ENCODE data around the gene S100PBP.

S100PBP gene

DNA sequence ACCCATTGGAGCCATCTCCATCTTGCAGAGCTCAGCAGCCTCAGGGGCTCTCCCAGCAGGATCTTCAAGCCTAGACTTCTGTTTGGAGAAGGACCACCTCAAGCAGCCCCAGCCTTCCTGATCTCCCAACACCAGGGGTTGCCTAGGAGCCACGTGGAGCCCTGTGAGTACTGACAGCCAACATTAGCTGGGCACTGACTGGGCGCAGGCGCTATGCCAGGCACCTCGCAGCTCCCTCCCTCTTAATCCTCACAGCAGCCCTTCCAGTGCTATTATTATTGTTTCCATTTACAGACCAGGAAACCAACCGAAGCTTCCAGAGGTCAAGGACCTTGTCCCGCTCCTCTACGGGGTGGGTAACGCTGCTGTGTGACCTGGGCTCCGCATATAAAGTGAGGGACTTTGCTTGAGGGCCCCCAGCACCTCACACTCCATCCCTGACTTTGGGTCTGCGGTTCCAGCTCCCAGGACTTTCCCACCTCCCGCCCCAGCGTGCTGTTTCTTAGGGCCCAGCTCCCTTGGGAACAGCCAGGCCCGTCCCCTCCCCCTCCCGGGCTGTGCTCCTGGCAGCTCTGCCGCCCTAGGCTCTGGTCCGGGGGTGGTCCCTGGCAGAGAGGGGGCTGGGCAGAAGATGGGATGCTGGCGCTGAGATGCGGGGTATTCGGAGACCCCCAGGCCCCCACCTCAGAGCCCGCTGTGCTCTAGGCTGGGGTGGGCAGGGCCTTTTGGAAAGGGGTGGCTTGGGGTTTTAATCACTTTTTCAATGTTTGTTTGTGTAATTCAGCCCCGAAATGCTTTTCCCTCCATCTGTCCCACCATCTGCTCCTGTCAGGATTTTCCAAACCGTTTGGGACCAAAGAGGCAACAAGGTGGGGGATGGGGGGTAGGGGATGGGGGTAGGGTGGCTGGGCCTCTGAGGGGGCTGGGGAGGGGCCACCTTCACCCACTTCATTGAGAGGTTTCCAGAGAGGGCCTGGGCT is 64.7 kb downstream of the S100PBP start:
- H3K36me3 ChIP-seq = no peaks in the 10 kb centered on the region
- H3K9me3 ChIP-seq (replicated peaks in 1 of 11) = no peaks in the 10 kb centered on the region
- no peak overlapping the region for H3K4me3 ChIP-seq
- TF ChIP-seq Cebpa-rat (IDR thresholded peaks at IDR 0.05) = no peak
- peak overlapping the region in 4 of 11 experiments; percentile 7 to 23 (median 17); a peak in 2 of 22 replicates for H3K4me2 ChIP-seq
- H3K4me1 ChIP-seq = peaks cover 0 to 7% (median 0%) of the 10 kb centered on the region in 10 experiments; a peak in 3 of 20 replicates
- H4K20me1 ChIP-seq = peaks cover 0 to 6% (median 0%) of the 10 kb centered on the region in 11 experiments; a peak in 3 of 22 replicates
- H3K27ac ChIP-seq = no peak overlapping the region
- peaks cover 18 to 26% (median 24%) of the 10 kb centered on the region in 11 experiments for H3K27me3 ChIP-seq
- no peak overlapping the region for H3K9ac ChIP-seq

DNA sequence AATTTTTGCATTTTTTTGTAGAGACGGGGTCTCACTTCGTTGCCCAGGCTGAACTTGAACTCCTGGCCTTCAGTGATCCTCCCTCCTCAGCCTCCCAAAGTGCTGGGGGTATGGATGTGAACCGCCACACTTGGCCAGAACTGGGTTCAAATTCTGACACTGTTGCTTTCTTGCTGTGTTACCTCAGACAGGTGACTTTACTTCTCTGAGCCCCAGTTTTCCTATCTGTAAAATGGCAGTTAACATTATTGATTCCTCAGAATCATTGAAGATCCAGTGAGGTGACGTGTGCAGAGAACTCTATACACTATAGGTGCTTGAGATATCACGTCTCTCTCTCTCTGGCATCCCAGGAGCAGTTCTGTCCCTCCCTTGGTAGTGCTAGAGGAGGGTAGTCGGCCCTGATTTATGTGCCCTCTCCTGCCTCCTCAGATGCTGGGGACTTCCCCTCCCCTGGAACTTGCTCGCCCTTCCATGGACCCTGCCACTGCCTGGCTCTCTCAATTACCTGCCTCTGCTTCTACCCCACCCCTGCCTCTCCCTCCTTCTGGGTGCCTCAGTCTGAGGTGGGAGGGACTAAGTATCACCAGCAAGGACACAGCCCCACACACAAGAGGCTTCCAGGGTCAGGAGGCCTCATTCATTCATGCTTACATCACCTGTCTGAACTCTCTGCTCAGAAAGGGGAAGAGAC is 66.0 kb downstream of the S100PBP start:
- peaks cover 0 to 14% (median 0%) of the 10 kb centered on the region in 11 experiments; a peak in 3 of 22 replicates for H4K20me1 ChIP-seq
- H3K27me3 ChIP-seq = peaks cover 22 to 31% (median 27%) of the 10 kb centered on the region in 11 experiments

DNA sequence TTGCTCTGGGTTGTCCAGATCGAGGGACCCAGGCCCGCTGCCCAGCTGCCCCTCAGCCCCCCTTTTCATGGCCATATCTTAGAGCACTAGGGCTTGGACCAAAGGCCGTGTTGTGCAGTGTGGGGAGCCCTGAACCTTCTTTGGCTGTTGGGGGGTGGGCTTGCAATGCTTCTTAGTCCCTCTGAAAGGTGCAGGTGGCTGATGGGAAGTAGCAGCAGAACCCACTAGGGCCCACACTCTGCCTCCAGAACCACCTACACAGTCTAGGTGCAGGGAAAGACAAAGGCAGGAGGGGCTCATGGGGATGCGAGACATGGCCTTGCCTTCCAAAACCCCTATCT is 66.5 kb downstream of the S100PBP start:
- no peak overlapping the region for H3K4me3 ChIP-seq
- H3K9ac ChIP-seq = no peak overlapping the region
- TF ChIP-seq Cebpa-rat (IDR thresholded peaks at IDR 0.05) = no peak
- H3K9me3 ChIP-seq (replicated peaks in 1 of 11) = no peaks in the 10 kb centered on the region
- H3K4me2 ChIP-seq = no peak overlapping the region
- no peaks in the 10 kb centered on the region for H3K36me3 ChIP-seq
- peaks cover 22 to 31% (median 27%) of the 10 kb centered on the region in 11 experiments for H3K27me3 ChIP-seq
- H3K27ac ChIP-seq = no peak overlapping the region
- H3K4me1 ChIP-seq = peaks cover 0 to 7% (median 0%) of the 10 kb centered on the region in 10 experiments; a peak in 3 of 20 replicates
- H4K20me1 ChIP-seq = peaks cover 0 to 16% (median 0%) of the 10 kb centered on the region in 11 experiments; a peak in 3 of 22 replicates

More for the DNA sequence above, 66.0 kb downstream of the S100PBP start:
- Histone ChIP-seq H3K9me3 (replicated peaks in 1 of 11) (no peaks in the 10 kb centered on the region), H3K36me3 (no peaks in the 10 kb centered on the region), H3K9ac (no peak overlapping the region), H3K4me1 (peaks cover 0 to 7% (median 0%) of the 10 kb centered on the region in 10 experiments; a peak in 3 of 20 replicates), H3K4me2 (no peak overlapping the region), H3K4me3 (no peak overlapping the region), H3K27ac (no peak overlapping the region)
- TF ChIP-seq Cebpa-rat (IDR thresholded peaks at IDR 0.05) = no peak

DNA sequence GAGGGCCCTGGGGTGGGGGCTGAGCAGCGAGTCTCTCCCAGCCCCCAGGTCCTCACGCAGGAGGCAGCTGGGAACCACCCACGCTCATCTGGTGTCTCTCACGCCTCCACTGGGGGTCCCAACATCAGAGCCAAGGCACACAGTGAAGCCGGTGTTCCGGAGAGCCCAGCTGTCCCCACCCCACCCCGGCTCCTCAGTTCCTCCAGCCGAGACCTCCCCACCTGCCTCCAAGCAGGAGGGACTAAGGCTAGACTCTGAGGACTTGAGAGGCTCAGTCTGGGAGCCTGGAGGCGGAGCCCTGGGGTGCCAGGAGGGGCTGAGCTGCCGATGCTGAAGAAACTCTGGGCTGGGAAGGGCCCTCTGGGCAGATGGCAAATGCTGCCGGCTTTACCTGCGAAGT is 67.3 kb downstream of the S100PBP start:
- no peak overlapping the region for H3K4me3 ChIP-seq
- no peak overlapping the region for H3K9ac ChIP-seq
- TF ChIP-seq Cebpa-rat (IDR thresholded peaks at IDR 0.05) = no peak
- no peaks in the 10 kb centered on the region for H3K36me3 ChIP-seq
- no peak overlapping the region for H3K27ac ChIP-seq
- H4K20me1 ChIP-seq = peaks cover 0 to 16% (median 0%) of the 10 kb centered on the region in 11 experiments; a peak in 3 of 22 replicates
- H3K4me1 ChIP-seq = peaks cover 0 to 7% (median 0%) of the 10 kb centered on the region in 10 experiments; a peak in 3 of 20 replicates
- H3K9me3 ChIP-seq (replicated peaks in 1 of 11) = no peaks in the 10 kb centered on the region
- peaks cover 22 to 31% (median 27%) of the 10 kb centered on the region in 11 experiments for H3K27me3 ChIP-seq
- H3K4me2 ChIP-seq = no peak overlapping the region

DNA sequence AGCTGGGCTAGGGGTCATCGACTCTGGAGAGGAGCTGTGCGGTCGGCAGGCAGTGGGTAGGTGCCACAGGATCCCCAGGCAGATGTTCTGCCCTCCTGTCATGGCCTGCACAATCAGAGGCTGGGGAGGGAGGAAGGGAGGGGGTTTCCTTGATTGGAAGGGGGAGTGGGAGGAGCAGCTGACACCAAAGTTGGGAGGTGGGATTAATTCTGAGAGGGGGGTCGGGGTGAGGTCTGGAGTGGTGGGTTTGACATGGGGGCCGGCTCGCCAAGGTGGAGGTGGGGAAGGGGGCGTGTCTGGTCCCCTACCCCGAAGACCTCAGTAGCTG is 68.2 kb downstream of the S100PBP start:
- Histone ChIP-seq H3K9ac (no peak overlapping the region), H4K20me1 (peaks cover 0 to 18% (median 0%) of the 10 kb centered on the region in 11 experiments; a peak in 3 of 22 replicates), H3K9me3 (replicated peaks in 1 of 11) (no peaks in the 10 kb centered on the region), H3K4me1 (peaks cover 0 to 7% (median 0%) of the 10 kb centered on the region in 10 experiments; a peak in 3 of 20 replicates), H3K4me2 (no peak overlapping the region), H3K27ac (no peak overlapping the region), H3K36me3 (no peaks in the 10 kb centered on the region), H3K4me3 (no peak overlapping the region), H3K27me3 (peaks cover 22 to 31% (median 27%) of the 10 kb centered on the region in 11 experiments)
- no peak for TF ChIP-seq Cebpa-rat (IDR thresholded peaks at IDR 0.05)

DNA sequence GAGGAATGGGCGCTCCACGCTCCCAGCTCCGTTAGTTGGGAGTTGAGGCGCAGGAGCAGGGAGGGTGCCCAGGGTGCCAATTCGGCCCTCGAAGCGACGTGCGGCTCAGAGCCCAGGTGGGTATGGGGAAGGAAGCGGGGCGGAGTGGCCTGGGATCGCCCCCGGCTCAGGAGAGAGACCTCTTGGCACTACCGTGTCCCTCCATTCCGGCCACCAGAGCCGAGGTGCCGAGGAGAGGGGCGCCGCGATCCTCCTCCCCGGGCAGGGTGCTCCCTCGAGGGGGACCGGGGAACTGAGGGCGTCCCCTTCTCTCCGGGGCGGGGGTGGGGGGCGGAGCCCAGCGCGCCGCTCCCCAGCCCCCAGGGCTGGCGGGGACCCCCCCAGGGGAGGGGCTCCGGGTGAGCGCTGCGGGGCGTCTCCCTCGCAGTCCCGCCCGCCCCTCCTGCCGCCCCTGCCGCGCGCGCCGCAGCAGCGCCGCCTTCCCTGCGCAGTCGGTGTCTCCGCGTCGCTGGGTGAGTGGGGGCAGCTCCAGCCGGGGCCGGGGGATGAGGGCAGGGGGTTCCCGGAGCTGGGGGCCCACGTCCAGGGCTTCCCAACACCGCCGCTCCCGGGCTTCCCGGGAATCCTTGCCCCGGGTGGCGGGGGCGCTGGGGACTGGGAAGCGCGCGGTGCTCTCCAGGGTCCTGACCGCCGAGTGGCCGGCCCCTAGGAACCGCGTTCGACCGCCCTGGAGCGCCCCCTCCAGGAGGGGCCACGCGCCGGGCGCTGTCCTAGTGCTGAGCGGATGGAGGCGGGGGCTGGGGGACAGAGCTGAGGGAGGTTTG is 68.8 kb downstream of the S100PBP start, which contains the start of gene HPCA:
TSS of gene HPCA (plus strand) at position 488 of the 824 bp plus-strand sequence. CDS start 2,408 bp downstream, outside the sequence.
- Histone ChIP-seq H3K4me3 (no peak within 1 kb of the TSS), H3K9me3 (replicated peaks in 1 of 11) (no peaks in the 10 kb centered on the region), H3K4me1 (peaks cover 0 to 7% (median 0%) of the 10 kb centered on the region in 10 experiments; a peak in 3 of 20 replicates), H3K36me3 (no peaks in the 10 kb centered on the region), H3K4me2 (no peak within 1 kb of the TSS), H3K9ac (no peak within 1 kb of the TSS), H3K27ac (no peak within 1 kb of the TSS), H4K20me1 (peaks cover 0 to 23% (median 0%) of the 10 kb centered on the region in 11 experiments; a peak in 4 of 22 replicates), H3K27me3 (peaks cover 22 to 31% (median 27%) of the 10 kb centered on the region in 11 experiments)
- no peak for TF ChIP-seq Cebpa-rat (IDR thresholded peaks at IDR 0.05)

DNA sequence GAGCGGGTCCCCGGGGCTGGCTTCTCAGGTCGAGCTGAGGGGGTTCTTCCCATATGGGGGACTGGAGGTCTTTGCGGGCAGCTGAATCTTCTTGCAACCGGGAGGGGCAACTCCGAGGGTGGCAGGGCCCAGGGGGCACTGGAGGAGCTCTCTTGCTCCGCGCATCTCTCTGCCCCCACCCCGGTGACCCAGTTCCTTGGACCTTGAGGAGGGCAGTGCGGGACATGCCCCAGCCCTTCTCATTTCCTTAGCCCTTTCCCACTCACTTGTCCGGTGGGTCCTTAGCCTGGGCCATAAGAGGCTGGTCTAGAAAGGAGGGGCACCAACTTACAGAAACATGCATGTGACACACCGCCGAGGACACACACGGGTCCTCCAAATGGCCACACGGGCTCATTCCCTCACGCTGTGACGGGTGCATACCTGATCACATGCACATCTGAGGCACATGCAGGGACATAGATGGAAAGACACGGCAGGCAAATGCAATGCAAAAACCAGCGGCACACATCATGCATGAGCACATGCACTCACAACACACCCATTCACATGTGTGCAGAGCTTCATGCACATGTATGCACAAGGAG is 69.5 kb downstream of the S100PBP start:
- H3K9me3 ChIP-seq (replicated peaks in 1 of 11) = no peaks in the 10 kb centered on the region
- TF ChIP-seq Cebpa-rat (IDR thresholded peaks at IDR 0.05) = no peak
- peaks cover 0 to 24% (median 0%) of the 10 kb centered on the region in 11 experiments; a peak in 4 of 22 replicates for H4K20me1 ChIP-seq
- no peak overlapping the region for H3K9ac ChIP-seq
- peaks cover 0 to 5% (median 0%) of the 10 kb centered on the region in 10 experiments; a peak in 3 of 20 replicates for H3K4me1 ChIP-seq
- H3K27me3 ChIP-seq = peaks cover 22 to 36% (median 29%) of the 10 kb centered on the region in 11 experiments
- H3K27ac ChIP-seq = no peak overlapping the region
- H3K4me2 ChIP-seq = no peak overlapping the region
- no peak overlapping the region for H3K4me3 ChIP-seq
- H3K36me3 ChIP-seq = no peaks in the 10 kb centered on the region

DNA sequence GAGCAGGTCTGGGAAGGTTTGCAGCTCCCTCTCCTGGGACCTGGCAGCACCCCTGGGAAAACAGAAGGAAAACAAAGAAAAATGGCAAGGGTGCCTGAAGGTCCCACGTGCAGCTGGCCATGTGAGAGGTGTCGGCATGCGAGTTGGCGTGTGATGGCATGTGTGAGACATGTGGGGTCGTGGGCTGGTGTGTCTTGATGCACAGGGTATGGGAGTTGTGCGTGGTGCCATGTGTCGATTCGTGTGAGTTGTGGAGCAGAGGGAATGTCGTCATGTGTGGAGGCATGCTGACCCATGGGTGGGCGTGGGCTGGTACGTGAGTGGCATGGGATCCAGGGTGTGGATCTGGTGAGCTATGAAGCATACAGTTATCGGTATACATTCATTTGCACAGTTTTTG is 70.2 kb downstream of the S100PBP start:
- peaks cover 0 to 24% (median 0%) of the 10 kb centered on the region in 11 experiments; a peak in 4 of 22 replicates for H4K20me1 ChIP-seq
- H3K9me3 ChIP-seq (replicated peaks in 1 of 11) = no peaks in the 10 kb centered on the region
- no peak for TF ChIP-seq Cebpa-rat (IDR thresholded peaks at IDR 0.05)
- H3K36me3 ChIP-seq = no peaks in the 10 kb centered on the region
- H3K4me2 ChIP-seq = no peak overlapping the region
- H3K27ac ChIP-seq = no peak overlapping the region
- peaks cover 0 to 4% (median 2%) of the 10 kb centered on the region in 10 experiments; a peak in 6 of 20 replicates for H3K4me1 ChIP-seq
- no peak overlapping the region for H3K9ac ChIP-seq
- H3K4me3 ChIP-seq = no peak overlapping the region
- peaks cover 26 to 43% (median 36%) of the 10 kb centered on the region in 11 experiments for H3K27me3 ChIP-seq
